HG03139 (cell line): ENCODE measurements around the gene RITA1.
A peak's percentile ranks its signal among the peaks of the same experiment; 100 is the strongest.
"Not testable (repeated sequence)": the region's sequence is repeated elsewhere in the genome, so short reads cannot be mapped to it uniquely, and the experiment has no call there.

Experiments
- ATAC-seq: cut with Tn5 transposase; IDR thresholded peaks from one replicate; pipeline ENCODE4 v1.9.1; 2021; ENCODE audit not compliant: unreplicated experiment

The RITA1 gene, protein sequence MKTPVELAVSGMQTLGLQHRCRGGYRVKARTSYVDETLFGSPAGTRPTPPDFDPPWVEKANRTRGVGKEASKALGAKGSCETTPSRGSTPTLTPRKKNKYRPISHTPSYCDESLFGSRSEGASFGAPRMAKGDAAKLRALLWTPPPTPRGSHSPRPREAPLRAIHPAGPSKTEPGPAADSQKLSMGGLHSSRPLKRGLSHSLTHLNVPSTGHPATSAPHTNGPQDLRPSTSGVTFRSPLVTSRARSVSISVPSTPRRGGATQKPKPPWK

DNA sequence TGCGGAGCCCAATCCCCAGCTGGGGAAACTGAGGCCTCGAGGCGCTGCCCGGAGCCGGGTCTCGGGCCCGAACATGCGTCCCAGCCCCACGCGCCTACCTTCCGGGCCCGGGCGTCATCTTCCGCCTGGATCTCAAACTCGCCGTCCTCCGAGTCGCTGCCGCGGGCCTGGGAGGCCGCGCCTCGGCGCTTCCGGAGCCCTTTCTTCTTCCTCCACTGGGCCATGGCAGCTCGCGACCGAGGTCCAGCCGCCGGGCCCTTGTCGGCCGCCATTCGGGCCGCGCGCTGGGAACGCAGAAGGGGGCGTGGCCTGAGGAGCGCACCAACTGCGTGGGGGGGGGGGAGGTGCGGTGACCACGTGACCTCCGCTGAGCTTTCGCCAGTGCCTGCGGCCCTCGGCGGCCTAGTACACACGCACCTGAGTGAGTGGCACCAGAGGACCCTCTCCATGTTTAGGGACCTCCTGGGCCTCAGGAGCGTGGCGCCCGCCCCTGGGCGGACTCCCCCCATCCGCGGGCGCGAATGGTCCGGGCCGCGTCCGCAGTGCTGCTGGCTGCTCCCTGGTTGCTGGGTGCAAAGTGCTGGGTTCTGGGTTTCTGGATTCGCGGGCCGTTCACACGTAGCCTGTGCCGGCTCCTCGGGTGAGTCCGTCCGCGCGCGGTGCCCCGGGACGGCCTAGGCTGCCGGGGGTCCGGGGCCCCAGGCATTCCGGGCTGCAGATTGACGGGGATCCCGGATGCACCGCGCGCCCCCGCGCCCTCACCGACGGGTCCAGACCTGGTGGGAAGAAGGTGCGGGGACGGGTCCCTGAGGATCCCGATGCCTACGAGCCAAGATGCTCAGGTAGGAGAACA, at the start of gene RITA1, which contains the start of gene DDX54:
Gene RITA1 (plus strand): TSS at position 542 of the 853 bp plus-strand sequence. CDS start 1,026 bp downstream, outside the sequence.
Gene DDX54 (minus strand): TSS at position 299 of the 853 bp plus-strand sequence. CDS start 27 bp downstream, at position 272.
- ATAC-seq: peak; percentile 38

DNA sequence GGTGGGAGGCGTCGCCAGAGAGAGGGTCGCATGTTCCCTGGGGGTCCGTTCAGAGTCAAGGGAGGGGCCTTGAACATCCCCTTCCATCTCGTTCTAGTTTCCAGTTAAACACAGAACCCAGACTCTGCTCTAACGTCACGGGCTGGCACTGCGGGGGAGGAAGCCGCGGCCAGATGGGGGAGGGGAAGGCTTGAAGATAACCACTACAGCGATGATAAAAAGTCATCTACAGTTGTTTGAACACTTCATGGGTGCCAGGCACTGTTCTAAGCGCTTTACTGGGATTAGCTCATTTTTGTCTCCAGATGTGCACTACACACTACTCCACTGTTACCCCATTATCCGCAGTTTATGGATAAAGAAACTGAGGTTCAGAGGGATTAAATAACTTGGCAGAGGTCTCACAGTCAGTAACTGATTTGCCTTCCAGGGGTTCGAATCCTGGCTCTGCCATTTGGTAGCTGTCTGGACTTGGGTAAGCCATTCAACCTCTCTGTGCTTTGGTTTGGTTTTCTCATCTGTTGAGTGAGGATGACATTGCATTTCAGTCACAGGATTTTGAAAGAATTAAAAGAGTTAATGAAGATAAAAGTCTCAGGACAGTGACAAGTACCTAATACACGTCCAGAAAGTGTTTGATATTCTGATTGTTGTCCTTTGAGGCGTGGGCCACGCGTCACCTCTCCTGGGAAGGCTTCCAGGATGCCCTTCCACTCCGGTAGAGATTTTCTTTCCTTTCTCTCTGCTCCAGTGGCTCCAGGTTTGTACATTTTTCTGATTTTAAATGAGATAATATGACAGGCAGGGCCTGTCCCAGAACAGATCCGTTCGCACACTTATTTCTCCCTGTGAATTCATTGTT, 49.2 kb upstream of the RITA1 start:
- ATAC-seq: no peak

DNA sequence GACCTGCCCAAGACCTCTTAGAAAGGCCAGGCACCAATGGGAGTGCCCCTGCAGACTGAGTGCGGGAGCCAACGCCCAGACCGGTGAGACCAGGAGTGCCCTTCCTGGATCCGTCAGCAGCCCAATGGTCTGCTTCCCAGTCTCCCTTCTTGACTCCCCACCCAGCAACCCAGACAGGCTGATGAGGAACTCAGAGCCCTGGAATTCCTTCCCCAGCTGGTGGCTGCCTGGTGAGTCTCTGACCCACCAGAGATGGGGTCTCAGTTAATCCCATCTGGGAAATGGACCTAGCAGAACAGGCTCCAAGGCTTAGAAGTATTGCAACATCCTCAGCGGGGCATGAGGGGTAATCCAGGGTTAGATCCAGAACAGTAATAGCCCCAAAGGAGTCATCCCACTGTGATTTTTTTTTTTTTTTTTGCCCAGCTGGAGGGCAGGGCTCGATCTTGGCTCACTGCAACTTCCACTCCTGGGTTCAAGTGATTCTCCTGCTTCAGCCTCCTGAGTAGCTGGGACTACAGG, 48.5 kb upstream of the RITA1 start:
- ATAC-seq: no peak

DNA sequence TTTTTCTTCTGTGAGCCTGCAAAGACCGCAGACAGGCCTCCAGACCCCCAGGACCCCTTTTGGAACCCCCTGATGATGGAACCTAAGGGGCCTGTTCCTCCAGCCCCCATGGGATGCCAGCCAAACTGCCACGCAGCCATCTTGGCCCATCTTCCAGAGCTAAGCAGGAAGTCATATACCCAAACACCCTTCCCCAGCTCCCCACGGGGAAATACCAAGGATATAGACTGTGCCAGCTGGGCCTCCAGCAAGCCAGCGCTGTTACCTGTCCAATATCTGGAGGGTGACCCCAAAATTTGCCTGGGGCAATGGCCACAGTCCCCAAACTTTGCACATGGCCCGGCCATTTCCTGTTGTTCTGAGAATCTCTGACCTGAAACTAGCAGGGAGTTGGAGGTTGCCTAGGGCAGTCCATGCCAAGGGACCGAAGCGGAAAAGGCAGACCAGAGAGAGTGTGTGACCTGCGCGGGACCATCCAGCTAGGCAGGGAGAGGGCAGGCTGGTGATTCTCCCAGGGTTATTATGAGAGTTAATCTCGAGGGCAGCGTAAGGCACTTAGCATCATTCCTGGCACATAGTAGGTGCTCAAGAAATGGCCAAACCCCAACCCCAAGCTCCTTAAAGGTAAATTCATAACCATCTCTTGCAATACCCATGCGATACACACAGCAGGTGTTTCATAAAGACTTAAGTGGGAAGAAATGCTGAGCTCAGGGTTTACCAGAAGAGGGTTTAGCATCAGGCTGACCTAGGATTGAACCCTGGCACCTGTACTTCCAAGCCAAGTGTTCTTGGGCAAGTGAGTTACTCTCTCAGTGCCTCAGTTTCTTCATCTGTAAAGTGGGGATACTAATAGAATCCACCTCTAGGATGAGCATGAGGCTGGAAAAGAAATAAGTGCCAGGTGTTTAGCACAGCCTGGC, 47.4 kb upstream of the RITA1 start:
- no peak for ATAC-seq

DNA sequence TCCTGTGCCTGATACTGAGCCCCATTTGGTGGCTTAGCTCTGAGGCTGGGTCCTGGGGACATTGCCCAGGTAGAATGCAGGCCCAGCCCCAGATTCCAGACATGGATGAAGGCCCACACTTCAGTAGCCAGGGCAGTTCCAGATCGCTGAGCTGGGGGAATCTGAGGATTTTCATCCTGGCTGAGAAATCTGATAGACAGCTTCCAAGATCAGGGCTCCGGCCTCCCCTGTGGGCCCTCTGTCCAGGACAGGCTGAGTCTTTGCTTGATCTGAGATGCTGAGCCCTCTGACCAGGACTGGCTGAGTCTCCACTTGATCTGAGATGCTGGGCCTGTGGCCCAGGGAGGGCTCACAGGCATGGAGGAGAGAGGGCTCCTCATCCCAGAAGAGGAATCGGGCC, 46.7 kb upstream of the RITA1 start:
- no peak for ATAC-seq

DNA sequence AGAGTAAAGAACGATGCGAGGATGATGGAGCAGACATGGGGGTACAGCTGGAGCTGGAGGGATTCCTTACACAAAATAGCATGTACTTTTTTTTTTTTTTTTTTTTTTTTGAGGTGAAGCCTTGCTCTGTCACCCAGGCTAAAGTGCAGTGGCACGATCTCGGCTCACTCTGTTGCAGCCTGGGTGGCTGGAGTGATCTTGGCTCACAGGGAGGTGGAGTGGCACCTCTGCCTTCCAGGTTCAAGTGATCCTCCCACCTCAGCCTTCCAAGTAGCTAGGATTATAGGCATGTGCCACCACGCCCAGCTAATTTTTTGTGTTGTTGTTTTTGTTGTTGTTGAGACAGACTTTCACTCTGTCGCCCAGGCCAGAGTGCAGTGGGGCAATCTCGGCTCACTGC, 44.8 kb upstream of the RITA1 start:
- no peak for ATAC-seq

DNA sequence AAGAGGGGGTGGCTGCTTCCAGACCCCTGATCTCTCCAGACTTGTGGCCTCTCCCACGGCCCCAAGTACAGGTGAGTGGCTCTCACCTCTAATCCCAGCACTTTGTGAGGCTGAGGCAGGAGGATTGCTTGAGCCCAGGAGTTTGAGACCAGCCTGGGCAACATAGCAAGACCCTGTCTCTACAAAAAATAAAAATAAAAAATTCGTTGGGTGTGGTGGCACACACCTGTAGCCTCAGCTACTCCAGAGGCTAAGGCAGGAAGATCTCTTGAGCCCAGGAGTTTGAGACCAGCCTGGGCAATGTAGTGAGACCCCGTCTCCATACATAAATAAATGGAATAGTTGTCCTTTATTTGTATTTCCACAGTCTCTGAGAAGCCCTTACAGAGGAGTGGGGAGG, 43.8 kb upstream of the RITA1 start:
- ATAC-seq: not testable (repeated sequence)

DNA sequence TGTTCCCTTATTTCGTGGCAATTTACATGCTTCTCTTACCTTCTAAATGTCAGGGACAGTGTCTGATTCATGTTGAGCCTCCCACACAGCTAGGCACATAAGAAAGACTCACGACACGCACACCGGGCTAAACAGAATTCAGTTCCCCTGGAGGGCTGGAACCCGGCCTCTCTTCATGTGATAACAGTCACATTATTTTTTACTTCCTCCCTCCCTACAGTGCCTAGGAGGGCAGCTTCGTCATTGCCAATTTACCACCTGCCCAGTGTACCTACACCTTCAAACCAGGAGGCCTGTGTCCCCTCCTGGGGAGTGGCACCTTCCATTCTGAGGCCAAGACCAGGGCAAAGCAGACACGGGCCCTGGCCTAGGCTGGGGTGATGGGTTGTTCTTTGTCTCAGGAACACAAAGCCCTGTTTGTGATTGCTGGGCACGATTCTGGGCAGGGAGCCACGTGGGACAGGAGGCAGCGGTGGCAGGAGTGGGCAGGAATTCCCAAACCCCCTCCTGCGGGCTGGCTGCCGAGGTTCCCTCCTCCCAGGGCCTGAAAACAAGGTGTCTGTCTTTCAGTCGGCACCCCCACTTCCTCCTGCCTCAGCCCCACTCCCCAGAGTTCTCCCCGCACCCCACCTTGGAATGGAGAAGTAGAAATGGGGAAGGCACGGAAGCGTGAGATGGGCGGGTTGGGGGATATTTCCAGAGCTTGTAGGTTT, 43.2 kb upstream of the RITA1 start:
- no peak for ATAC-seq

DNA sequence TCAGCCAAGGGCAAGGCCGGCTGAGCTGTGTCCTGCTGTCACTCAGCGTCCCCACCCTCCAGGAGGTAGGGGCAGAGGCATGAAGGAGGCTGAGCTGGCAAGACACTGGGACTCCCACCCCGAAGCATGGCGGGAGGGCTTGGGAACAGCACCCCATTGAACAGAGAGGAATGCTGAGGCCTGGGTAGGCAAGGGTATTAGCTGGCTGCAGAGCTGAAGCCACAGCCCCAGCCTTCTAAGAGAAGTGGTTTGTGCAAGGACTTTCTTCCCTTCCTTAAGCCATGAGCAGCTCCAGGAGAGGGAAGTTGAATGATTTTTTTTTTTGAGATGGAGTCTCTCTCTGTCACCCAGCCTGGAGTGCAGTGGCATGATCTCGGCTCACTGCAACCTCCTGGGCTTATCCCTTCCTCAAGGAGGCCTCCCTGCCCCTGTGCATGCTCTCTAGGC, 42.6 kb upstream of the RITA1 start:
- no peak for ATAC-seq

DNA sequence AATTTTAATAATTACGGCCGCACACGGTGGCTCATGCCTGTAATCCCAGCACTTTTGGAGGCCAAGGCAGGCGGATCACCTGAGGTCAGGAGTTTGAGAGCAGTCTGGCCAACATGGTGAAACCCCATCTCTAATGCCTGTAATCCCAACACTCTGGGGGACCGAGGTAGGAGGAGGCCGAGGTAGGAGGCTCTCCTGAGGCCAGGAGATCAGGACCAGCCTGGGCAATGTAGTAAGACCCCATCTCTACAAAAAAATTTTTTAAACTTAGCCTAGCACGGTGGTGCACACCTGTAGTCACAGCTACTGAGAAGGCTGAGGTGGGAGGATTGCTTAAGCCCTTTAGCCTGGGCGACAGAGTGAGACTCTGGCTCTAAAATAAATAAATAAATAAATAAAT, 41.6 kb upstream of the RITA1 start:
- no peak for ATAC-seq

DNA sequence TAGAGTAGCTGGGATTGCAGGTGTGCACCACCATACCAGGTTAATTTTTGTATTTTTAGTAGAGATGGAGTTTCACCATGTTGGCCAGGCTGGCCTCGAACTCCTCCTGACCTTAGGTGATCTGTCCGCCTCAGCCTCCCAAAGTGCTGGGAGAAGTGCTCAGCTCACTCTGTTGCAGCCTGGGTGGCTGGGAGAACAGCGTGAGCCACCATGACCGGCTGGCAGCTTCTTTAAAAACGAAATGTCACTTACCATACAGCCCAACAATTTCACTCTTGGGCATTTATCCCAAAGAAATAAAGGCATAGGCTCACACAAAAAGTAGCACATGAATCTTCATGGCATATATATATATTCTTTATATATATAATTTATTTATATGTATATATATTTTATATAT, 40.7 kb upstream of the RITA1 start:
- no peak for ATAC-seq

DNA sequence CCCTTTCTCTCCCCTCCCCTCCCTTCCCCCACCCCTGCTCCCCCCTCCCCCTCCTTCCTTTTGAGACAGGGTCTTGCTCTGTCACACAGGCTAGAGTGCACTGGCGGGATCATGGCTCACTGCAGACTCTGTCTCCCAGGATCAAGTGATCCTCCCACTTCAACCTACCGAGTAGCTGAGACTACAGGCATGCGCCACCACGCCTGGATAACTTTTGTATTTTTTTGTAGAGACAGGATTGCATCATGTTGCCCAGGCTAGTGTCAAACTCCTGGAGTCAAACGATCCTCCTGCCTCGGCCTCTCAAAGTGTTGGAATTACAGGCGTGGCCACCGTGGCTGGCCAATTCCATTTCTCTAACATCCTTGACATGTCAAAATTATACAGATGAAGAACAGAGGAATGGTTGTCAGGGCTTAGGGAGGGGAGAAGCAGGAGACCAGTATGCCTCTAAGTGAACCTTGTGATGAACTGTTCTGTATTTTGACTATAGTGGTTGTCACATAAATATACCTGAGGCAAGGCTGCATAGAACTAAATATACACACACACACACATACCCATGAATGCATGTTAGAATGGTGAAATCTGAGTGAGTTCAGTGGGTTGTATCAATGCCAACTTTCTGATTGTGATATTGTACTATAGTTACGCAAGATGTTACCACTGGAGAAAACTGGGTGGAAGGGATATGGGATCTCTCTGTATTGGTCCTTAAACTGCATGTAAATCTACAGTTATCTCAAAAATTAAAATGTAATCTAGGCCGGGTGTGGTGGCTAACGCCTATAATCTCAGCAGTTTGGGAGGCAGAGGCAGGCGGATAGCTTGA, 39.6 kb upstream of the RITA1 start:
- no peak for ATAC-seq

DNA sequence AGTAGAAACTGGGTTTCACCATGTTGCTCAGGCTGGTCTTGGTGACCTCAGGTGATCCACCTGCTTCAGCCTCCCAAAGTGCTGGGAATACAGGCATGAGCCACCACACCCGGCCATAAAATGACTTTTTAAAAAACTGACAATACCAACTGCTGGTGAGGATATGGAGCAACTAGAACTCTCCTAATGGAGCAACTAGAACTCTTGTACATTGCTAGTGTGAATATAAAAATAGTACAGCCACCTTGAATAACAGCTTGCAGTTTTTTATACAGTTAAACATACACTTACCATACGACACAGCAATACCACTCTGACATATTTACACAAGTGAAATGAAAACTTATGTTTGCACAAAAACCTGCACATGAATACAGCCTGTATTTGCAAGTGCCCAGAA, 38.5 kb upstream of the RITA1 start:
- no peak for ATAC-seq

DNA sequence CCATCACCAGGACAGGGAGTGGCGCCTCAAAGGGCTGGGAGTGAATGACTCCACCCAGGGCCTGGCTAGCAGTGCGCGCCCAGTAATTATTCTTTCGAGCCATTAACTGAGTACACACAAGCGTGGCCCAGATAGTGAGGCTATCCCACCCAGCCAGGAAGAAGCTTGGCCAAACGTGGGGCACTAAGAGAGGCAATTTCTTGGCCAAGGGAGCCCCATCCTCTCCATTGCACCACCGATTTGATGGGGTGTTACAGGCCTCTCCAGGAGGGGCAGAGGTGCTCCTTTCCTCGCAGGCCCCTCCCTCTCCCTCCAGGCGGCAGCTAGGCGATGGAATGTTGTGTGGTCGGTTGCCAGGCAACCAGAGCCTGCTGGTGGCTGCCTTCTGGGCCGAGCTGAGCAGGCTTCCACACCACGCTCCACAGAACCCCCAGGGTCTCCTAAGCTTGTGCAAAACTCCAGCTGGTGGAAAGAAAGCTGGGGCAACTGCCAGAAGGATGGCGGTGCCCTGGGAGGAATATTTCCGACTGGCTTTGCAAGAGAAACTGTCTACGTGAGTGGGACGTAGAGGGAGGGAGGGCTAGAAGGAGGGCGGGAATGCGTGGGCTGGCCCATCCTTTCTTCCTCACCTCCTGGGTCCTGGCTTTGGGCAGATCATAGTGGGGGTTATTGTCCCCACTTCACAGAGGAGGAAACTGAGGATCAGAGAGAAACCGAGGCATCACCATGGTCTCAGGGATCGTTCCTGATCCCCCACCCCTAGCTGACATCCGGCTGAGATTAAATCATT, 36.0 kb upstream of the RITA1 start, which contains the start of gene CFAP73:
Gene CFAP73 (plus strand): TSS at position 364 of the 790 bp plus-strand sequence. CDS start 134 bp downstream, at position 498.
- ATAC-seq: no peak

DNA sequence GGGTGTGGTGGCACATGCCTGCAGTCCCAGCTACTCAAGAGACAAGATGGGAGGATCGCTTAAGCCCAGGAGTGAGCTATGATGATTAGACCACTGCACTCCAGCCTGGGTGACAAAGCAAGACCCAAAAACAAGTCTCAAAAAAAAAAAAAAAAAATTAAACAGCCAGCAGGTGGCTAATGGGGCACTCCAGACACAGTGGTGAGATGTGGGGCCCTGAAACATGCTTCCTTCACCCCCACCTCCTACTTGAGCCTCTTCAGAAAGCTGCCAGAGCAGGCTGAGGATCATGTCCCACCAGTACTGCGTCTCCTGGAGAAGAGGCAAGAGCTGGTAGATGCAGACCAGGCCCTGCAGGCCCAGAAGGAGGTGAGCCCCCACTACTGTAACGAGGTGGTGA, 33.9 kb upstream of the RITA1 start:
- ATAC-seq: no peak

DNA sequence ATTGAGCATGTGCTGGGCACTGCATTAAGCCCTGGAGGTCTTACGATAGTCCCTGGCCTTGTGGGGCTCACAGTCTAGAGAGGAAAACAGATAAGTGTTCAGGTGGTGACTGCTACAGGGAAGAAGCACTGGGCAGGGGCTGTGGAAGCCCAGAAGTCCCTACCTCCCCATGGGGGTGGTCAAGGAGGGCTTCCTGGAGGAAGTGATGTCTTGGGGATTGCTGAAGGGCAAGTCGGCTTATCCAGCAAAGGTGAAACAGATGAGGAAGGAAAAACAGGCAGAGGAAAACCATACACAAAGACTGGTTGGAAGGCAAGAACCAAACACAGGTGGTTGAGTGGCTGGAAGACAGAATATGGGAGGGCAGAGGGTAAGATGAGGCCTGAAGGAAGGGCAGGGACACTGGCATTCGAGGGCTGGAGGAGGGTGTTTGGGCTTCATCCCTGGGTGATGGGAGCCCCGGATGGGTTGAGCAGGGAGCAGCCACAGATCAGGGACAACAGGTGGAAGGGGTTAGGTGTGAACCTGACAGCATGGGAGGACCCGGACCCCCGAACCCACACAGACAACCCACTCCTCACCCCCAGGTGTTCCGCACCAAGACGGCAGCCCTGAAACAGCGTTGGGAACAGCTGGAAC, 33.2 kb upstream of the RITA1 start:
- ATAC-seq: no peak
